HG03520 (cell line): ENCODE measurements around the gene SAG.

Source experiments
- ATAC-seq: cut with Tn5 transposase; IDR thresholded peaks from one replicate; pipeline ENCODE4 v1.9.1; 2021; ENCODE audit warnings: mild to moderate bottlenecking, moderate library complexity; ENCODE audit not compliant: unreplicated experiment

The SAG gene

GRCh38 chr2:233287871-233288270, 19.7 kb upstream of the SAG start:
- no peak for ATAC-seq

GRCh38 chr2:233288663-233289062, 19.0 kb upstream of the SAG start:
- no peak for ATAC-seq

GRCh38 chr2:233289648-233290047, 18.0 kb upstream of the SAG start:
- ATAC-seq = no peak

GRCh38 chr2:233290051-233290845, 17.4 kb upstream of the SAG start:
- ATAC-seq = no peak

DNA sequence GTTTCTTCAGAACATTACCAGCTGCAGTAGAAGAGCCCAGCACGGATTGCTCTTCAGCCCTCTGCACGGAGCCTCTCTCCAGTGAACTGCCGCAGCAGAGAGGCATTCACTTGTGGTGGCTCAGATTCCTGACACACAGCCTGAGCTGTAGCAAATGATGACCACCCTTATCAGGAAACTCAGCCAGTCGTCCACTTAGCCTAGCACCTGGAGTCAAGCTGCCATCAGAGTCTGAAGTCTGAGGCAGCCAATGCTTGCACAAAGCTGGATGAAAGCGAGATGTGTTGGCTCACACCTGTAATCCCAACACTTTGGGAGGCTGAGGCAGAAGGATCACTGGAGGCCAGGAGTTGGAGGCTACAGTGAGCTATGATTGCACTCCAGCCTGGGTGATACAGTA, 11.7 kb upstream of the SAG start:
- no peak for ATAC-seq

GRCh38 chr2:233297076-233297475, 10.5 kb upstream of the SAG start:
- no peak for ATAC-seq

GRCh38 chr2:233300401-233300800, 7.2 kb upstream of the SAG start:
- no peak for ATAC-seq

DNA sequence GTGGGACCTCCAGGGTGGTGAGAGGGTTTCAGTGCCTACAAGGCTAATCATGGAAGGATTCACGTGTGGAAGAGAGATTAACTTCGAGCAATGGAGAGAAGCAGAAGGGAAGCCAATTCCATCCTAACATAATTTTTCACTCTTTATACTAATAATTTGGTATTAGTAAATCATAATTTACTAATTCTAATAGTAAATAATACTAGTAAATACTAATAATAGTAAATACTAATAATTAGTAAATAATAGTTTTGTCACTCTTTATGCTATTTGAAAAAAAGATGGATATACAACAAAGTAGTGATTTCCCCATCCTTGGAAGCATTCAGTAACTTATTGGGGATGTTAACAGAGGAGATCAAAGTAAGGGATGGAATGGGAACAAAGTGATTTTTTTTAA, 6.4 kb upstream of the SAG start:
- no peak for ATAC-seq

DNA sequence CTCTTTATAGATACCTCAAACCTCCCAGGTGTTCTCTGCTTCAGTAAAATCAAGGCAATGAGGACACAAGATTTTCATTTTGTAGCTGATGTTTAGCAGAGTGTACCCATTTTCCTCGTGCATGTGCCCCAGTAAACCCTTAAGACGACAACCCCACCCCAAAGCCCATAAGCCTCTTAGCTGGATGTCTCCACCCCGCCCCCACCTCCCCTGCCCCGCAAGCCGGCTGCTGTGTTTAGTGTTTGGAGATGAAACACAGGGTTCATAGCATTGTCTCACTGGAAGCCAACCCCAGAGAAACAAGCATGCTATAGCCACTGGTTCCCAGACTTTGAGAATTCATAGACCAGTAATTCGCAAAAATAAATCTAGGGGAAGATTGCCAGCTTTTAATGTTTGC, 5.8 kb upstream of the SAG start:
- no peak for ATAC-seq

- ATAC-seq = no peak
Measured at GRCh38 chr2:233303252-233303651, 4.4 kb upstream of the SAG start.

GRCh38 chr2:233311241-233311926, 3.8 kb downstream of the SAG start:
- ATAC-seq = no peak

GRCh38 chr2:233312874-233313273, 5.3 kb downstream of the SAG start:
- no peak for ATAC-seq

DNA sequence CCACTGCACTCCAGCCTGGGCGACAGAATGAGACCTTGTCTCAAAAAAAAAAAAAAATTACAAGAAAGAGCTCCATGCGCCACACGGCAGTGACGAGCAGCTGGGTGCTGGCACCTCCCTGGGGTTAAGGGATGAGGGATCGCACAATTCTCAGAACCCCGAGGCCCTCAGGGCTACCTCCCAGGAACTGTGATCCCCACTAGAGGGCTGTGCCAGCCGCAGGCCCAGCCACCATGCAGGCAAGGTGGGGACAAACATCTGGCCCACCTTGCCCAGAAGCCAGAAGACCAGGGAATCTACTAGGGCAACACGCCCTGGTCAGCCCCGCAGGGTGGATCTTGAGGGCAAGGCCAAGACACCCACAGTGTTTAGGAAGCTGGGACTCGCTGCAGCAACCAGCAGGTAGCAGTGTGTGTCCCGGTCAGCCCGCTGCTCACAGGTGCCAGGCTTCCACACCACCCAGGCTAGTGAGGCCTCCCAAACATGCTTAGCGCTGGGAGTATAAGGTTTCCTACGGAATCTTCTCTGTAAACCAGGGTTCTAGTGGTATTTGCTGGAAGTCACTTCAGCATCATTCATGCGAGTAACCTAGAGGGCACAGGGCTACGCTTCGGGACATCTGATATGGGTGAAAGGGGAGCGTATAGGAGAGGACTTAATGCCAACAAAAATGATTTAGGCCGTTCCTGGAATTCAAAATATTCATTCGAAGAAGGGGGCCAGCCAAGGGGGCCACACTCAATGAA, 6.7 kb downstream of the SAG start:
- ATAC-seq = no peak

DNA sequence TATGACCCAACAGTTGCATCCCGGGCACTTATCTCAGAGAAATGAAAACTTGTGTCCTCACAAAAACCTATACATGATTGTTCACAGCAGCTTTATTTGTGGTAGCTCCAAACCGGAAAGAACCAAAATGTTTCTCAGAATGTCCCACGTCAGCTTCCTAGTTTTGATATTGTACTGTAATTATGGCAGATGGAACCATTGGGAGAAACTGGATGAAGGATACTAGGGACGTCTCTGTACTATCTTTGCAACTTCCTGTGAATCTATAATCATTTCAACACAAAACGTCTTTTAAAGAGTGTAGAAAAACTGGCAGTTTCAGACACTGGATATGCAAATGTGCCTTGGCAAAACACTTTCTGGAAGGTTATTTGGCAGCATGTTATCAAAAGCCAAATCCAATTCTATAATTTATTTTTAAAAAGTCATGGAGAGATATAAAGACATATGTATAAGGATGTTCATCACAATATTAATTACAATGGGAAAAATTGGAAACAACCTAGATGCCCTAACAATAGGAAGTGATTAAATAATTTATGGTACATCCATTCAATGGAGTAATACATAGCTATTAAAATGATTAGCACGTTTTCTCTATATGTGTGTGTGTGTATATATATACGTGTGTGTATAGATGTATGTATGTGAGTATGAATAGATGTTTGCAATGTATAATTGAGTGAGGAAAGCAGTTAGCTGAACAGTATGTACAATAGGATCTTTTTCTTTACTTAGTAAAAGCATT, 9.8 kb downstream of the SAG start:
- ATAC-seq = no peak

DNA sequence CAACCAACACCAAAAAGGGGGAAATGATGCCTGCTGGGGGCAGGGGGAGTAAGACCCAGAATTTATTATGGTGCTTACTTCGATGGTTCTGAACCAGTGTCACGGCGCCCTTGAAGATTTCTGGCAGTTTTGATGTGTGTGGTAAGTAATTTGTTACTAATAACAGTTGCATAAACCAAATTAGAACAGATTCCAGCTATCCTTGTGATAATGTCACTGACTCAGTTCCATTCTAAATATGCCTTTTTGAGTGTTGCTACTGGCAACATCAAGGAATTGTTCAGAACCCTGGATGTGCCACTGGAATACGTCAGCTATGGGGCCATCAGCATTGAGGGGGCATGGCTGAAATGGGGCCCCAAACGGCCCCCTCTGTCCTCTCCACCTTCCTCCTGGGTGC, 11.6 kb downstream of the SAG start:
- no peak for ATAC-seq

DNA sequence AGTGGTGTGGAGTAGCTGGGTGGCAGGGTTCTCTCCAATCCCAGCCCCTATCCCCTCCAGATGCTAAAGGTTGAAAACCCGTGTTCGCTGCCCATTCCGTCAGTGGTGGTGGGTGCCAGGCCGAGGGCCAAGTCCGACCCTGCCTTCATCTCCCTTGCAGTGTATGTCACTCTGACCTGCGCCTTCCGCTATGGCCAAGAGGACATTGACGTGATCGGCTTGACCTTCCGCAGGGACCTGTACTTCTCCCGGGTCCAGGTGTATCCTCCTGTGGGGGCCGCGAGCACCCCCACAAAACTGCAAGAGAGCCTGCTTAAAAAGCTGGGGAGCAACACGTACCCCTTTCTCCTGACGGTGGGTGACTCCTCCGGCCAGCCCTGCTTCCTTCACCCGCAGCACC, 12.9 kb downstream of the SAG start:
- ATAC-seq = no peak

DNA sequence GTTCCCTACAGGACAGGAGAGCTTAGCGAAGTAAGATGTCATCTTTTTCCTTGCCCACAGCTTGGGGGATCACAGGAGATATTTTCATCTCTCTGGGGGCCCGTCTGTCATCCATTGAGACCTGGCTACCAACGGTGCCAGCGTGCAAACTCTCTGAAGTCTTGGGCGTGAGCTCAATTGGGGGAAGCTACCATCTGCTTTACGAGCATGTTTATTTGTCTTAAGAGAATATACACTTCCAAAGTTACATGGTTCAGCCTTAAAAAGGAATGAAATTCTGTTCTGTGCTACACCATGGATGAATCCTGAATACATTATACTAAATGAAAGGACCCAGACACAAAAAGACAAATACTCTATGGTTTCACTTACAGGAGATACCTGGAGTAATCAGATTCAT, 13.6 kb downstream of the SAG start:
- ATAC-seq = no peak

- no peak for ATAC-seq
Measured at GRCh38 chr2:233323851-233324250, 16.2 kb downstream of the SAG start.

DNA sequence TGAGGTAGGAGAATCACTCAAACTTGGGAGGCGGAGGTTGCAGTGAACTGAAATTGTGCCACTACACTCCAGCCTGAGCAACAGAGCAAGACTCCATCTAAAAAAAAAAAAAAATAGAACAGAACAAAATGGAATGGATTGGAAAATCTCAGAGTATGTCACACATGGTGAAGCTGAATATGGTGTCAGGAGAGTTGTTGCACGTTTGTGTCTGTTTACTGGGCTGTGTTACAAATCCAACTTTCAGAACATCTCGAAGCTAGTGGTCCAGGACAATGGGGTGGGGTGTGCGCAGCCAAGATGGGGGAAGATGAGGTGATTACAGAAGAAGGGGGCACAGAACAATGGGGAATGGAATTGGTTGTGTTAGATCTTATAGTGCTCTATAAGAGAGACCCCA, 17.6 kb downstream of the SAG start:
- ATAC-seq = no peak

DNA sequence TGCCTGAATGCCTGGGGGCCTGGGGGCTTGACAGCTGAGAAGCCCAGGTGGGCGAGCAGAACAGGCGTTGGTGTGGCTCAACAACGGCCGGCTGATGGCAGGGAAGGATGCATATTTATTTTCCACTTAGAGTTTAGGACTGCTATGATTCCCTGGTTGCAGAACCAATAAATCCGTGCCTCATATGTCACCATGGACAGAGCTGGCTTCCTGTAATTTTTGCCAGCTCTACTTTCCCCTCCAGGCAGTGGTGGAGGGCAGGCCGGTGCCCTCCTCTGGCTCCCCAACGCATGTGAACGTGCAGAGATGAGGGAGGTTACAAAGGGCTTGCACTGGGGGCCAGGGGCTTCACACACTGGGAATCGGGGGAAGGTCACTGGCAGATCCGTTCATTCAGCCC, 18.2 kb downstream of the SAG start:
- no peak for ATAC-seq

DNA sequence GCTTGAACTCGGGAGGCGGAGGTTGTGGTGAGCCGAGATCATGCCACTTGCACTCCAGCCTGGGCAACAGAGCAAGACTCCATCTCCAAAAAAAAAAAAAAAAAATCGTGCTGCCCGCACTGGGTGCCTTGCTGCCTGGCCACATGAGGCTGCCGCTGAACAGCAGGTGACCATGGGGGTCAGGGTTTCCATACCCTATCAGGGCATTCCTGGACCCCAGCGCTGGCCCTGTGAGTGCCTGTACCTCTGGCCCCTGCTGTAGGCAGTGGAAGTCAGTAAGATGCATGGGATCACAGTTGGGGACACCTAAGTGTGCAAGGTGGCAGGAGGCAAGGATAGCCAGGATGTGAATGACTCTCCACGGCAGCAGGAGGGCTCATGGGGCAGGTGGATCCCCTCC, 18.9 kb downstream of the SAG start:
- no peak for ATAC-seq
